HG02870 (cell line): Measurements from ENCODE around the gene MTHFR.

Experiments used
- ATAC-seq: cut with Tn5 transposase; IDR thresholded peaks from one replicate; pipeline ENCODE4 v1.9.1; 2021; ENCODE audit warnings: mild to moderate bottlenecking, moderate library complexity; ENCODE audit not compliant: unreplicated experiment

MTHFR gene

GRCh38 chr1:11799099-11799498 lies 6.7 kb downstream of the MTHFR start:
- no peak for ATAC-seq

- ATAC-seq = no peak
Observed at GRCh38 chr1:11797525-11798216, 8.1 kb downstream of the MTHFR start.

GRCh38 chr1:11796036-11796828 lies 9.5 kb downstream of the MTHFR start:
- no peak for ATAC-seq

GRCh38 chr1:11795238-11795890 lies 10.4 kb downstream of the MTHFR start:
- ATAC-seq = no peak

- ATAC-seq = no peak
Observed at GRCh38 chr1:11794446-11795237, 11.1 kb downstream of the MTHFR start.

GRCh38 chr1:11793819-11794218 lies 11.9 kb downstream of the MTHFR start:
- no peak for ATAC-seq

- no peak for ATAC-seq
Observed at GRCh38 chr1:11792106-11792505, 13.7 kb downstream of the MTHFR start.

- no peak for ATAC-seq
Observed at GRCh38 chr1:11790880-11791715, 14.7 kb downstream of the MTHFR start.

GRCh38 chr1:11790101-11790879 lies 15.5 kb downstream of the MTHFR start:
- no peak for ATAC-seq

- ATAC-seq = no peak
Observed at GRCh38 chr1:11789126-11790067, 16.4 kb downstream of the MTHFR start.

GRCh38 chr1:11788549-11789053 lies 17.2 kb downstream of the MTHFR start:
- no peak for ATAC-seq

GRCh38 chr1:11787804-11788436 lies 17.8 kb downstream of the MTHFR start:
- no peak for ATAC-seq

GRCh38 chr1:11787251-11787803 lies 18.4 kb downstream of the MTHFR start:
- ATAC-seq = no peak

GRCh38 chr1:11786168-11786567 lies 19.6 kb downstream of the MTHFR start:
- no peak for ATAC-seq

- ATAC-seq = no peak
Observed at GRCh38 chr1:11784993-11785769, 20.6 kb downstream of the MTHFR start.

GRCh38 chr1:11784256-11784992 lies 21.3 kb downstream of the MTHFR start:
- ATAC-seq = no peak
